VCaP (cell line): ENCODE results near the gene CFP.

Experiments used
- H3K27ac ChIP-seq: fragments of 450-650 bp; 2 replicates; pipeline ENCODE4 v1.5.1; 2017
- TF ChIP-seq, protein P1 (sequence below): fragments of 450-650 bp; conservative IDR thresholded peaks from 2 replicates; pipeline ENCODE4 v1.5.1; 2017; ENCODE audit warnings: mild to moderate bottlenecking, moderate library complexity

The CFP gene

DNA sequence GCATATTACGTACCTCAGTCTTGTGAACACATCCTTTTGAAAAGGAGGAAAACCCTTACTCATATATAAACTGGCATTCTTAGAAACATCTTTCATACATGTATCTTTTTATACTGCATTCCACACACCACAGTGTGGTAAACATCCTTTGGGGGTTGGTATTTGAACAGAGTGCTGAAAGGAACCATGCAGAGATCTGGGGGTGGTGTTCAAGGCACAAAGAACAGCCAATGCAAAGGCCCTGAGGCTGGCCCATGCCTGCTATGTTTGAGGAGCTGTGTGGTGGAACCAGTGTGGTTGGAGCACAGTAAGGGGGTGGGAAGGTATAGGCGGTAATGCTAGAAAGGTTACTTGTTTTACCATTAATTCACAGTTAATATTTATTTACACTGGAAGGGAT is 18.6 kb upstream of the CFP start:
- TF ChIP-seq, protein P1, sequence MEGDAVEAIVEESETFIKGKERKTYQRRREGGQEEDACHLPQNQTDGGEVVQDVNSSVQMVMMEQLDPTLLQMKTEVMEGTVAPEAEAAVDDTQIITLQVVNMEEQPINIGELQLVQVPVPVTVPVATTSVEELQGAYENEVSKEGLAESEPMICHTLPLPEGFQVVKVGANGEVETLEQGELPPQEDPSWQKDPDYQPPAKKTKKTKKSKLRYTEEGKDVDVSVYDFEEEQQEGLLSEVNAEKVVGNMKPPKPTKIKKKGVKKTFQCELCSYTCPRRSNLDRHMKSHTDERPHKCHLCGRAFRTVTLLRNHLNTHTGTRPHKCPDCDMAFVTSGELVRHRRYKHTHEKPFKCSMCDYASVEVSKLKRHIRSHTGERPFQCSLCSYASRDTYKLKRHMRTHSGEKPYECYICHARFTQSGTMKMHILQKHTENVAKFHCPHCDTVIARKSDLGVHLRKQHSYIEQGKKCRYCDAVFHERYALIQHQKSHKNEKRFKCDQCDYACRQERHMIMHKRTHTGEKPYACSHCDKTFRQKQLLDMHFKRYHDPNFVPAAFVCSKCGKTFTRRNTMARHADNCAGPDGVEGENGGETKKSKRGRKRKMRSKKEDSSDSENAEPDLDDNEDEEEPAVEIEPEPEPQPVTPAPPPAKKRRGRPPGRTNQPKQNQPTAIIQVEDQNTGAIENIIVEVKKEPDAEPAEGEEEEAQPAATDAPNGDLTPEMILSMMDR = no peak
- H3K27ac ChIP-seq = no peak overlapping the region; the same call in 1 of the 2 replicates

DNA sequence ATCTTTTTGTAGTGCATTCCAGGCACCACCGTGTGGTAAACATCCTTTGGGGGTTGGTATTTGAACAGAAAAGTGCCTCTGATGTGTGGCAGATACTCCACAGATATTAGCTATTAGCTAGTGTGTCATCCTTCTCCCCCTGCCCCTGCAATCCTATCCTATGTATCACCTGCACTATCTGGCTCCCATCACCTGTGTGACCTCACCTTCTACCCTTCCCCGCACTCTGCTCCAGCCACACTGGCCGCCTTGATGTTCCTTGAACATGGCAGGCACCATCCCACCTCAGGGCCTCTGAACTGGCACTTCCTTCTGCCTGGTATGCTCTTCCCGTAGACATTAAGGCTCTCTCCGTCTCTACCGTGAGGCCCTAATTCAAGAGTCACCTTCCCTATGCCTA is 16.9 kb upstream of the CFP start:
- TF ChIP-seq, protein P1 = no peak
- no peak overlapping the region for H3K27ac ChIP-seq

DNA sequence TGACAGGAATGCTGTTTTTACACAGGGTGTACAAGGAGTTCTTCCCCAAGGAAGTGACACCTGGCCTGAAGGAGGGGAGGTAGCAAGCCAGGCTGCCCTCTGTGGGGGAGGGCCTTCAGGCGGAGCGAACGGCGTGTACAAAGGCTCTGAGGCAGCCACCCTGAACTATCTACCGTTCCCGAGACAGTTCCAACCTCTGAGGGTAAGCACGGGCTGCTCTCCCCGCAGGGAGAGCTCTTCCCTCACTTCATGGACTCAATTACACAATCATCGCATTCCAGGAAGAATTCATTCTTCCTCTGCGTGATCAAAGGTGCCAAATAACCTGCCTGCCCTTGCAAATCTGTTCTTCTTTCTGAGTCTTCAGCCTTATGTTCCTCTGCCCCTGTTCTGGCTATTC is 15.8 kb upstream of the CFP start:
- TF ChIP-seq, protein P1 = no peak
- no peak overlapping the region for H3K27ac ChIP-seq

GRCh38 chrX:47644557-47645091 is 14.9 kb upstream of the CFP start:
- TF ChIP-seq, protein P1 = peak; percentile 61
- no peak overlapping the region for H3K27ac ChIP-seq

- H3K27ac ChIP-seq = 0 out of 2 replicates have a peak overlapping the region, but pooled peaks have one; percentile 16
- TF ChIP-seq, protein P1 = peak; percentile 53
Measured at GRCh38 chrX:47643926-47644325, 14.2 kb upstream of the CFP start.

- no peak overlapping the region for H3K27ac ChIP-seq
- TF ChIP-seq, protein P1 = no peak
Measured at GRCh38 chrX:47638816-47639215, 9.1 kb upstream of the CFP start.

DNA sequence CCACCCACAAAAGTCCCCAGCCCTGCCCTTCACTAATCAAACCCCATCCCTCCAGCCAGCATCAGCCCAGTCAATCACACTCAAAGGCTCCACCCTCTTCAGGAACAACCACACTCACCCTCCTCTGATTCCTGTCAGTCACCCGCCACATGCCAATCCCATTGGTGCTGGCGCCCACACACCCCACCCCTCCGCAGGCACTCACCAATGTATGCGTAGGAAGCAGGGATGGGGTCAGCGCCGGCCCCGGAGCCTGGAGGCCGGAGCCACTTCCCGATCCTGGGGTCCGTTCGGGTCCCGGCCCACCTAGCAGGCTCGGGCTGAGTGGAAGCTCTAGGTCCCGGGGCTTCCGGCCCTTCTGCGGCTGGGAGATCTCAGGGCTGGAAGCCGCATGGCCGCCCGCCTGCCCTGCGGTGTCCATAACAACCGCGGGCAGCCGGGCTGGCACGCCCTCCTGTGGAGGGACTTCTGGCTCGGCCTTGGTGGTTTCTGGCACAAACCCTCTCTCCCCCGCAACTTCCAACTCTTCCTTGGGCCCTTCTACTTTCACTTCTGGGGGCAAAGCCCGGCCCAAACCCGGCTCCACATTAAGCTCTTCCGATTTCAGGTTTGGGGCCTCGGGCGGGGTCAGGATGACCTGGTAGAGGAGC is 7.9 kb upstream of the CFP start:
- TF ChIP-seq, protein P1 = no peak
- no peak overlapping the region for H3K27ac ChIP-seq
